HL-60 (cell line): ENCODE measurements around the gene CELA2B.

Experiments used
- GABPA ChIP-seq: IDR thresholded peaks from 2 replicates; pipeline ENCODE4 v1.6.1; 2012; ENCODE audit warnings: low read depth
- POLR2AphosphoS5 ChIP-seq: IDR thresholded peaks from 2 replicates; pipeline ENCODE4 v1.6.1; 2012; ENCODE audit warnings: low read depth
- SPI1 ChIP-seq: IDR thresholded peaks from 2 replicates; pipeline ENCODE4 v1.6.1; 2012; ENCODE audit warnings: low read depth, mild to moderate bottlenecking, borderline replicate concordance
- TF ChIP-seq, protein P1 (sequence below): IDR thresholded peaks from one replicate; pipeline ENCODE4 v1.5.1; 2011; ENCODE audit warnings: low read length, control low read depth, inconsistent platforms; ENCODE audit not compliant: insufficient read depth
- TF ChIP-seq, protein P2 (sequence below): IDR thresholded peaks from 2 replicates; pipeline ENCODE4 v1.6.1; 2012; ENCODE audit warnings: low read depth; ENCODE audit not compliant: insufficient replicate concordance

DNA sequence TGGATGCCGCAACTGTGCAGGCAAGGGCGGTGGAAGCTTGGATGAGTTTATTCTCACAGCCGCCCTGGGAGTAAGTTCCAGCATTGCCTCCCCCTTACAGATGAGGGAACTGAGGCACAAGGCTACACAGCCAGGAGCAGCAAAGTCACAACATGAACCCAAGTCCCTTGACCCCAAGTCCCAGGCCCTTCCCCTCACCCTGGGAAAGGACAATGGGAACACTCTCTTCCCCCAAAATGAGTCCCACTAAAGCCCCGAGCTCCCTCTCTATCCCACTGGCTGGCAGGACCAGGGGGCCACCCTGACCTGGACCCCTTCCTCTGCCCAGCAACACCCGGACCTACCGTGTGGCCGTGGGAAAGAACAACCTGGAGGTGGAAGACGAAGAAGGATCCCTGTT, 33.8 kb upstream of the CELA2B start:
- TF ChIP-seq POLR2AphosphoS5 (no peak), GABPA (no peak), SPI1 (no peak)
- TF ChIP-seq, protein P1, sequence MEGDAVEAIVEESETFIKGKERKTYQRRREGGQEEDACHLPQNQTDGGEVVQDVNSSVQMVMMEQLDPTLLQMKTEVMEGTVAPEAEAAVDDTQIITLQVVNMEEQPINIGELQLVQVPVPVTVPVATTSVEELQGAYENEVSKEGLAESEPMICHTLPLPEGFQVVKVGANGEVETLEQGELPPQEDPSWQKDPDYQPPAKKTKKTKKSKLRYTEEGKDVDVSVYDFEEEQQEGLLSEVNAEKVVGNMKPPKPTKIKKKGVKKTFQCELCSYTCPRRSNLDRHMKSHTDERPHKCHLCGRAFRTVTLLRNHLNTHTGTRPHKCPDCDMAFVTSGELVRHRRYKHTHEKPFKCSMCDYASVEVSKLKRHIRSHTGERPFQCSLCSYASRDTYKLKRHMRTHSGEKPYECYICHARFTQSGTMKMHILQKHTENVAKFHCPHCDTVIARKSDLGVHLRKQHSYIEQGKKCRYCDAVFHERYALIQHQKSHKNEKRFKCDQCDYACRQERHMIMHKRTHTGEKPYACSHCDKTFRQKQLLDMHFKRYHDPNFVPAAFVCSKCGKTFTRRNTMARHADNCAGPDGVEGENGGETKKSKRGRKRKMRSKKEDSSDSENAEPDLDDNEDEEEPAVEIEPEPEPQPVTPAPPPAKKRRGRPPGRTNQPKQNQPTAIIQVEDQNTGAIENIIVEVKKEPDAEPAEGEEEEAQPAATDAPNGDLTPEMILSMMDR = no peak
- TF ChIP-seq, protein P2, sequence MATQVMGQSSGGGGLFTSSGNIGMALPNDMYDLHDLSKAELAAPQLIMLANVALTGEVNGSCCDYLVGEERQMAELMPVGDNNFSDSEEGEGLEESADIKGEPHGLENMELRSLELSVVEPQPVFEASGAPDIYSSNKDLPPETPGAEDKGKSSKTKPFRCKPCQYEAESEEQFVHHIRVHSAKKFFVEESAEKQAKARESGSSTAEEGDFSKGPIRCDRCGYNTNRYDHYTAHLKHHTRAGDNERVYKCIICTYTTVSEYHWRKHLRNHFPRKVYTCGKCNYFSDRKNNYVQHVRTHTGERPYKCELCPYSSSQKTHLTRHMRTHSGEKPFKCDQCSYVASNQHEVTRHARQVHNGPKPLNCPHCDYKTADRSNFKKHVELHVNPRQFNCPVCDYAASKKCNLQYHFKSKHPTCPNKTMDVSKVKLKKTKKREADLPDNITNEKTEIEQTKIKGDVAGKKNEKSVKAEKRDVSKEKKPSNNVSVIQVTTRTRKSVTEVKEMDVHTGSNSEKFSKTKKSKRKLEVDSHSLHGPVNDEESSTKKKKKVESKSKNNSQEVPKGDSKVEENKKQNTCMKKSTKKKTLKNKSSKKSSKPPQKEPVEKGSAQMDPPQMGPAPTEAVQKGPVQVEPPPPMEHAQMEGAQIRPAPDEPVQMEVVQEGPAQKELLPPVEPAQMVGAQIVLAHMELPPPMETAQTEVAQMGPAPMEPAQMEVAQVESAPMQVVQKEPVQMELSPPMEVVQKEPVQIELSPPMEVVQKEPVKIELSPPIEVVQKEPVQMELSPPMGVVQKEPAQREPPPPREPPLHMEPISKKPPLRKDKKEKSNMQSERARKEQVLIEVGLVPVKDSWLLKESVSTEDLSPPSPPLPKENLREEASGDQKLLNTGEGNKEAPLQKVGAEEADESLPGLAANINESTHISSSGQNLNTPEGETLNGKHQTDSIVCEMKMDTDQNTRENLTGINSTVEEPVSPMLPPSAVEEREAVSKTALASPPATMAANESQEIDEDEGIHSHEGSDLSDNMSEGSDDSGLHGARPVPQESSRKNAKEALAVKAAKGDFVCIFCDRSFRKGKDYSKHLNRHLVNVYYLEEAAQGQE = no peak
